SK-N-MC (cell line): ENCODE results near the gene CCL3.

Source experiments
- EZH2 ChIP-seq: fragments of 200-600 bp; sonication (generic); IDR thresholded peaks from one replicate; pipeline ENCODE4 v1.6.1; 2017; ENCODE audit warnings: antibody characterized with exemption
- POLR2AphosphoS5 ChIP-seq: IDR thresholded peaks from 2 replicates; pipeline ENCODE4 v1.6.1; 2012; ENCODE audit warnings: mild to moderate bottlenecking, low read depth, low read length, borderline replicate concordance

DNA sequence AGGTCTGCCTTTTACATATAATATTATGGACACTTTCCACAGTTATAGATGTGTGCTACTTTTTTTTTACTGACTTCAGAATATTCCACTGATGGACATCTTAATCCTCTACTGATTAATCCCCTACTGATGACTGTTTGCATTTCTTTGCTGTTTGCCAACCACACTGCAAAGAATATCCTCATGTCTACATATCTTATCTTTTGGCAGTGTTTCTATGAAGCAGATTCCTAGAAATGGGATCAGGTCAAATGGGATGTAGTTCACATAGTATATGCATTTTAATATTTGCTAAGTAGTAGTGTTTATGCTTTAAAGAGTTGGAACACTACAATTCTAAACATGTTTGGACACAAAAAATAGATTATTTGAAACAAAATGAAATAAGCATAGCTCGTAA lies 3.2 kb downstream of the CCL3 start:
- no peak for TF ChIP-seq EZH2
- no peak for TF ChIP-seq POLR2AphosphoS5
